IMR-90 (cell line): ENCODE results near the gene SAMSN1. TPM values are rescaled to one million over a fixed set of nuclear protein-coding genes. Genes with fewer than 3 reads are reported as not detected.

ENCODE experiments used
- ATAC-seq: fragments of 200-7000 bp; cut with Tn5 transposase; 2 replicates; pipeline ENCODE4 v1.9.1; 2020; ENCODE audit warnings: low read depth, mild to moderate bottlenecking, moderate library complexity
- BruUV-seq: library from RNA; stranded (reverse); fragments of 400-500 nt; replicated peaks from 2 replicates; lab custom pipeline; 2021; lab: Mats Ljungman, UMichigan
- CTCF ChIA-PET: fragments of 300-600 bp; formaldehyde crosslinking; extraction: SDS; loops from one replicate; lab custom pipeline; 2021; ENCODE audit warnings: antibody characterized with exemption; lab: Yijun Ruan, JAX
- POLR2A ChIA-PET: fragments of 300-600 bp; sonication (Branson Sonifier 250); formaldehyde crosslinking; loops from one replicate; lab custom pipeline; 2022; ENCODE audit warnings: antibody characterized with exemption; ENCODE audit not compliant: unreplicated experiment; lab: Charles Lee
- DNase-seq: peaks from one replicate; pipeline ENCODE4 v3.0.0; 2013
- H2AFZ ChIP-seq: replicated peaks from 2 replicates; pipeline ENCODE3; 2013; ENCODE audit warnings: low read length, mild to moderate bottlenecking; ENCODE audit not compliant: poor library complexity
- H2AK5ac ChIP-seq: 2 replicates; pipeline ENCODE4 v1.6.1; 2013; ENCODE audit warnings: low read depth, low read length, inconsistent platforms
- H2AK9ac ChIP-seq: replicated peaks from 2 replicates; pipeline ENCODE3; 2013; ENCODE audit warnings: mild to moderate bottlenecking, low read depth, low read length, moderate library complexity; ENCODE audit not compliant: poor library complexity
- H2BK120ac ChIP-seq: 2 replicates; pipeline ENCODE4 v1.6.1; 2013; ENCODE audit warnings: low read depth, low read length, inconsistent platforms
- H2BK15ac ChIP-seq: 3 replicates; pipeline ENCODE4 v1.6.1; 2013; ENCODE audit warnings: low read depth, low read length, inconsistent platforms
- H2BK20ac ChIP-seq: 2 replicates; pipeline ENCODE4 v1.6.1; 2013; ENCODE audit warnings: low read depth, mild to moderate bottlenecking, inconsistent platforms, low read length, moderate library complexity
- H2BK5ac ChIP-seq: 2 replicates; pipeline ENCODE4 v1.6.1; 2013; ENCODE audit warnings: mild to moderate bottlenecking, low read depth, low read length, inconsistent platforms; ENCODE audit not compliant: poor library complexity, severe bottlenecking
- H3K14ac ChIP-seq: replicated peaks from 2 replicates; pipeline ENCODE4 v1.6.1; 2013; ENCODE audit warnings: low read depth, low read length, inconsistent platforms
- H3K18ac ChIP-seq: 2 replicates; pipeline ENCODE4 v1.6.1; 2013; ENCODE audit warnings: low read depth, low read length, control low read depth
- H3K23ac ChIP-seq: 2 replicates; pipeline ENCODE4 v1.6.1; 2013; ENCODE audit warnings: low read depth, low read length, inconsistent platforms
- H3K27ac ChIP-seq: 2 replicates; pipeline ENCODE4 v1.5.1; 2013; ENCODE audit warnings: mild to moderate bottlenecking, control low read depth, low read length; ENCODE audit not compliant: insufficient read depth
- H3K27me3 ChIP-seq: 2 replicates; pipeline ENCODE4 v1.6.1; 2013; ENCODE audit warnings: low read length; ENCODE audit not compliant: control insufficient read depth, insufficient read depth
- H3K36me3 ChIP-seq: 2 replicates; pipeline ENCODE4 v1.6.1; 2013; ENCODE audit warnings: low read length, mixed read lengths; ENCODE audit not compliant: control insufficient read depth, insufficient read depth
- H3K4ac ChIP-seq: 2 replicates; pipeline ENCODE4 v1.6.1; 2013; ENCODE audit warnings: low read depth, low read length, inconsistent platforms
- H3K4me1 ChIP-seq: 2 replicates; pipeline ENCODE4 v1.6.1; 2013; ENCODE audit warnings: low read length, mixed read lengths; ENCODE audit not compliant: control insufficient read depth, insufficient read depth
- H3K4me2 ChIP-seq: 2 replicates; pipeline ENCODE4 v1.6.1; 2013; ENCODE audit warnings: low read depth, mild to moderate bottlenecking, control low read depth, low read length, moderate library complexity
- H3K4me3 ChIP-seq: 2 replicates; pipeline ENCODE4 v1.5.1; 2013; ENCODE audit warnings: low read depth, mild to moderate bottlenecking, control low read depth, low read length, moderate library complexity; ENCODE audit not compliant: insufficient read depth
- H3K56ac ChIP-seq: 2 replicates; pipeline ENCODE4 v1.6.1; 2013; ENCODE audit warnings: low read length, inconsistent platforms; ENCODE audit not compliant: insufficient read depth; ENCODE audit errors: extremely low read depth
- H3K79me1 ChIP-seq, 2 experiments: 2 replicates each; pipeline ENCODE4 v1.6.1; 2013; ENCODE audit warnings: low read length in 2 of 2, inconsistent platforms in 1 of 2, low read depth in 1 of 2
- H3K9ac ChIP-seq: 2 replicates; pipeline ENCODE4 v1.6.1; 2013; ENCODE audit warnings: low read depth, low read length, control low read depth
- H3K9me1 ChIP-seq: 2 replicates; pipeline ENCODE4 v1.6.1; 2013; ENCODE audit warnings: low read length, inconsistent platforms; ENCODE audit not compliant: insufficient read depth
- H3K9me3 ChIP-seq: 2 replicates; pipeline ENCODE4 v1.6.1; 2013; ENCODE audit warnings: low read length; ENCODE audit not compliant: control insufficient read depth, insufficient read depth
- H4K20me1 ChIP-seq: 2 replicates; pipeline ENCODE4 v1.6.1; 2013; ENCODE audit warnings: low read length, inconsistent platforms; ENCODE audit not compliant: insufficient read depth
- H4K5ac ChIP-seq: 2 replicates; pipeline ENCODE4 v1.6.1; 2013; ENCODE audit warnings: mild to moderate bottlenecking, low read depth, low read length, control low read depth
- H4K8ac ChIP-seq, 2 experiments: 2 replicates each; pipeline ENCODE4 v1.6.1; 2013; ENCODE audit warnings: low read depth in 2 of 2, low read length in 2 of 2, control low read depth in 1 of 2, inconsistent platforms in 1 of 2
- H4K91ac ChIP-seq: 2 replicates; pipeline ENCODE4 v1.6.1; 2013; ENCODE audit warnings: low read depth, low read length, inconsistent platforms; ENCODE audit not compliant: insufficient read depth
- BHLHE40 ChIP-seq: fragments of 150-350 bp; IDR thresholded peaks from 2 replicates; pipeline ENCODE4 v1.6.1; 2016; ENCODE audit warnings: mild to moderate bottlenecking, low read depth, low read length
- CEBPB ChIP-seq: IDR thresholded peaks from 2 replicates; pipeline ENCODE4 v1.6.1; 2012; ENCODE audit warnings: low read depth, low read length, improper control_type of control experiment
- CHD1 ChIP-seq: IDR thresholded peaks from 2 replicates; pipeline ENCODE4 v1.6.1; 2012; ENCODE audit warnings: low read depth, low read length, improper control_type of control experiment
- FOS ChIP-seq: fragments of 150-350 bp; IDR thresholded peaks from 2 replicates; pipeline ENCODE4 v1.6.1; 2016; ENCODE audit warnings: low read depth, low read length
- MAFK ChIP-seq: IDR thresholded peaks from 2 replicates; pipeline ENCODE4 v1.6.1; 2012; ENCODE audit warnings: low read depth, low read length, improper control_type of control experiment
- MAZ ChIP-seq: IDR thresholded peaks from 2 replicates; pipeline ENCODE4 v1.6.1; 2012; ENCODE audit warnings: low read depth, mild to moderate bottlenecking, low read length, improper control_type of control experiment, moderate library complexity, borderline replicate concordance
- MXI1 ChIP-seq: IDR thresholded peaks from 2 replicates; pipeline ENCODE4 v1.6.1; 2012; ENCODE audit warnings: low read depth, mild to moderate bottlenecking, low read length, moderate library complexity, borderline replicate concordance
- NFE2L2 ChIP-seq: fragments of 150-350 bp; IDR thresholded peaks from 2 replicates; pipeline ENCODE4 v1.6.1; 2016; ENCODE audit warnings: low read depth, mild to moderate bottlenecking, low read length
- POLR2A ChIP-seq: IDR thresholded peaks from 2 replicates; pipeline ENCODE4 v1.6.1; 2012; ENCODE audit warnings: mild to moderate bottlenecking, low read depth, low read length
- RAD21 ChIP-seq: IDR thresholded peaks from 2 replicates; pipeline ENCODE4 v1.6.1; 2012; ENCODE audit warnings: low read length, improper control_type of control experiment
- RCOR1 ChIP-seq: IDR thresholded peaks from 2 replicates; pipeline ENCODE4 v1.6.1; 2012; ENCODE audit warnings: mild to moderate bottlenecking, low read length, improper control_type of control experiment; ENCODE audit not compliant: insufficient replicate concordance
- RFX5 ChIP-seq: IDR thresholded peaks from 2 replicates; pipeline ENCODE4 v1.8.0; 2012; ENCODE audit warnings: low read depth, mild to moderate bottlenecking, low read length, moderate library complexity
- SMC3 ChIP-seq: fragments of 150-350 bp; IDR thresholded peaks from 2 replicates; pipeline ENCODE4 v1.6.1; 2016; ENCODE audit warnings: low read depth, mild to moderate bottlenecking, antibody characterized with exemption, low read length, moderate library complexity
- WGBS, 2 experiments: methylation state at CpG; one replicate each; pipeline versions ENCODE4 v1.1.5 to v1.1.7; 2013; ENCODE audit warnings: missing lambda C conversion rate in 2 of 2; ENCODE audit not compliant: insufficient read length in 1 of 2; ENCODE audit errors: extremely low coverage in 2 of 2; 5-methylcytosine and 5-hydroxymethylcytosine counted together
- dilution Hi-C: fragments of 300-500 bp; cut with HindIII; formaldehyde crosslinking; loops from one replicate; pipeline ENCODE4 v1.14.3; 2018; ENCODE audit warnings: low sequenced_read_pairs; ENCODE audit not compliant: unreplicated experiment
- in situ Hi-C: fragments of 300-500 bp; cut with MboI; formaldehyde crosslinking; loops from 3 replicates; pipeline ENCODE4 v1.14.3; 2019; ENCODE audit warnings: low sequenced_read_pairs, inconsistent platforms, mixed read lengths
- intact Hi-C: fragments of 100-400 bp; cut with micrococcal nuclease; formaldehyde crosslinking; loops from 2 replicates; pipeline ENCODE4 v1.10.0; 2022
- polyA plus RNA-seq, 3 experiments: library from polyadenylated mRNA; depleted of rRNA; stranded (reverse); fragments of >200 nt; gene quantifications; 2 replicates each; pipeline ENCODE4 v1.2.3, GENCODE V29; 2012; ENCODE audit warnings: low replicate concordance in 1 of 3
- total RNA-seq: library from RNA; depleted of rRNA; stranded (reverse); fragments of >200 nt; gene quantifications from 2 replicates; pipeline ENCODE4 v1.2.3, GENCODE V29; 2012
- TF ChIP-seq, protein P1 (sequence below): conservative IDR thresholded peaks from 2 replicates; pipeline ENCODE4 v1.5.1; 2012; ENCODE audit warnings: mild to moderate bottlenecking, low read depth, low read length, improper control_type of control experiment
- TF ChIP-seq, protein P2 (sequence below): fragments of 150-350 bp; IDR thresholded peaks from 2 replicates; pipeline ENCODE4 v1.6.1; 2016; ENCODE audit warnings: low read depth, mild to moderate bottlenecking, low read length, moderate library complexity, borderline replicate concordance
- TF ChIP-seq, protein P3 (sequence below): fragments of 150-350 bp; IDR thresholded peaks from 2 replicates; pipeline ENCODE4 v1.6.1; 2017; ENCODE audit warnings: mild to moderate bottlenecking, antibody characterized with exemption, low read length, low read depth

The SAMSN1 gene
- total and polyA plus RNA-seq, 2 of the 4 experiments (the other 2 are of a cell fraction), result not detected

- H3K36me3 ChIP-seq, result no peaks in the 10 kb centered on the region
- no peak for TF ChIP-seq MXI1
- TF ChIP-seq, protein P1, sequence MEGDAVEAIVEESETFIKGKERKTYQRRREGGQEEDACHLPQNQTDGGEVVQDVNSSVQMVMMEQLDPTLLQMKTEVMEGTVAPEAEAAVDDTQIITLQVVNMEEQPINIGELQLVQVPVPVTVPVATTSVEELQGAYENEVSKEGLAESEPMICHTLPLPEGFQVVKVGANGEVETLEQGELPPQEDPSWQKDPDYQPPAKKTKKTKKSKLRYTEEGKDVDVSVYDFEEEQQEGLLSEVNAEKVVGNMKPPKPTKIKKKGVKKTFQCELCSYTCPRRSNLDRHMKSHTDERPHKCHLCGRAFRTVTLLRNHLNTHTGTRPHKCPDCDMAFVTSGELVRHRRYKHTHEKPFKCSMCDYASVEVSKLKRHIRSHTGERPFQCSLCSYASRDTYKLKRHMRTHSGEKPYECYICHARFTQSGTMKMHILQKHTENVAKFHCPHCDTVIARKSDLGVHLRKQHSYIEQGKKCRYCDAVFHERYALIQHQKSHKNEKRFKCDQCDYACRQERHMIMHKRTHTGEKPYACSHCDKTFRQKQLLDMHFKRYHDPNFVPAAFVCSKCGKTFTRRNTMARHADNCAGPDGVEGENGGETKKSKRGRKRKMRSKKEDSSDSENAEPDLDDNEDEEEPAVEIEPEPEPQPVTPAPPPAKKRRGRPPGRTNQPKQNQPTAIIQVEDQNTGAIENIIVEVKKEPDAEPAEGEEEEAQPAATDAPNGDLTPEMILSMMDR, result no peak
- TF ChIP-seq SMC3, result no peak
- TF ChIP-seq CEBPB, result no peak
- TF ChIP-seq RFX5, result no peak
- no peak for TF ChIP-seq RCOR1
- no peak for TF ChIP-seq RAD21
- no peak for TF ChIP-seq BHLHE40
- TF ChIP-seq FOS, result no peak
- TF ChIP-seq, protein P2, sequence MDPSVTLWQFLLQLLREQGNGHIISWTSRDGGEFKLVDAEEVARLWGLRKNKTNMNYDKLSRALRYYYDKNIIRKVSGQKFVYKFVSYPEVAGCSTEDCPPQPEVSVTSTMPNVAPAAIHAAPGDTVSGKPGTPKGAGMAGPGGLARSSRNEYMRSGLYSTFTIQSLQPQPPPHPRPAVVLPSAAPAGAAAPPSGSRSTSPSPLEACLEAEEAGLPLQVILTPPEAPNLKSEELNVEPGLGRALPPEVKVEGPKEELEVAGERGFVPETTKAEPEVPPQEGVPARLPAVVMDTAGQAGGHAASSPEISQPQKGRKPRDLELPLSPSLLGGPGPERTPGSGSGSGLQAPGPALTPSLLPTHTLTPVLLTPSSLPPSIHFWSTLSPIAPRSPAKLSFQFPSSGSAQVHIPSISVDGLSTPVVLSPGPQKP, result no peak
- TF ChIP-seq CHD1, result no peak
- TF ChIP-seq POLR2A, result no peak
- TF ChIP-seq NFE2L2, result no peak
- TF ChIP-seq, protein P3, sequence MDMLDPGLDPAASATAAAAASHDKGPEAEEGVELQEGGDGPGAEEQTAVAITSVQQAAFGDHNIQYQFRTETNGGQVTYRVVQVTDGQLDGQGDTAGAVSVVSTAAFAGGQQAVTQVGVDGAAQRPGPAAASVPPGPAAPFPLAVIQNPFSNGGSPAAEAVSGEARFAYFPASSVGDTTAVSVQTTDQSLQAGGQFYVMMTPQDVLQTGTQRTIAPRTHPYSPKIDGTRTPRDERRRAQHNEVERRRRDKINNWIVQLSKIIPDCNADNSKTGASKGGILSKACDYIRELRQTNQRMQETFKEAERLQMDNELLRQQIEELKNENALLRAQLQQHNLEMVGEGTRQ, result no peak
- no peak for TF ChIP-seq MAZ
- no peak for TF ChIP-seq MAFK
- WGBS, 2 experiments, result no CpG with 5 or more reads among the region's 2 CpGs
- no peak overlapping the region for H3K14ac ChIP-seq
- H2BK5ac ChIP-seq, result no peak overlapping the region
- no peaks in the 10 kb centered on the region for H3K79me1 ChIP-seq
- BruUV-seq, result no TSS peak
- DNase-seq, result no peak
- H4K5ac ChIP-seq, result no peak overlapping the region
- H2BK15ac ChIP-seq, result no peak overlapping the region
- H3K4me3 ChIP-seq, result no peak overlapping the region
- H3K9me3 ChIP-seq, result peaks cover 4% of the 10 kb centered on the region; the same call in 1 of the 2 replicates
- POLR2A ChIA-PET, result no interaction called here
- no peaks in the 10 kb centered on the region for H4K20me1 ChIP-seq
- no peak overlapping the region for H3K27ac ChIP-seq
- H4K8ac ChIP-seq, result no peak overlapping the region
- no peak overlapping the region for H3K18ac ChIP-seq
- no peak overlapping the region for H2AK9ac ChIP-seq
- intact Hi-C loops, result no loop called here
- no peak overlapping the region for H3K23ac ChIP-seq
- no peak overlapping the region for H2AK5ac ChIP-seq
- H3K27me3 ChIP-seq, result no peaks in the 10 kb centered on the region
- in situ Hi-C loops, result no loop called here
- H3K9me1 ChIP-seq, result no peaks in the 10 kb centered on the region
- H2BK20ac ChIP-seq, result no peak overlapping the region
- dilution Hi-C loops, result no loop called here
- no peak overlapping the region for H3K4ac ChIP-seq
- no peaks in the 10 kb centered on the region for H3K4me1 ChIP-seq
- CTCF ChIA-PET, result no interaction called here
- no peak overlapping the region for H4K91ac ChIP-seq
- no peak overlapping the region for H3K9ac ChIP-seq
- no peak overlapping the region for H3K56ac ChIP-seq
- no peak overlapping the region for H3K4me2 ChIP-seq
- ATAC-seq, result no peak
- no peak overlapping the region for H2AFZ ChIP-seq
- no peak overlapping the region for H2BK120ac ChIP-seq
These were observed 7.3 kb upstream of the SAMSN1 start for GRCh38 chr21:14553422-14553821.
